ENCODE measurements around the gene TMEM178B.

TMEM178B gene

GRCh38 chr7:141133646-141134045 lies 59.8 kb downstream of the TMEM178B start:
- no peak for TF ChIP-seq CTCF (IDR thresholded peaks at IDR 0.05)
- no peaks in the 10 kb centered on the region for H3K9me3 ChIP-seq
- no peaks in the 10 kb centered on the region for H3K4me1 ChIP-seq (ENCODE audit: control insufficient read depth in 1 of 2, insufficient read depth in 1 of 2, low read depth in 1 of 2, low read length in 1 of 2)
- H3K27me3 ChIP-seq = no peaks in the 10 kb centered on the region
- no peaks in the 10 kb centered on the region for H3K36me3 ChIP-seq
- H3K27ac ChIP-seq = no peak overlapping the region
- no peak overlapping the region for H3K4me3 ChIP-seq (ENCODE audit: low read depth in 1 of 2, low read length in 1 of 2)

- Histone ChIP-seq H3K4me1 (ENCODE audit: control insufficient read depth in 1 of 2, insufficient read depth in 1 of 2, low read depth in 1 of 2, low read length in 1 of 2) (no peaks in the 10 kb centered on the region), H3K9me3 (no peaks in the 10 kb centered on the region), H3K4me3 (ENCODE audit: low read depth in 1 of 2, low read length in 1 of 2) (no peak overlapping the region), H3K36me3 (no peaks in the 10 kb centered on the region), H3K27me3 (no peaks in the 10 kb centered on the region), H3K27ac (no peak overlapping the region)
- TF ChIP-seq CTCF (IDR thresholded peaks at IDR 0.05) = no peak
Observed at GRCh38 chr7:141142058-141142457, 68.2 kb downstream of the TMEM178B start.

GRCh38 chr7:141144921-141145629 lies 71.2 kb downstream of the TMEM178B start:
- Histone ChIP-seq H3K27ac (no peak overlapping the region), H3K4me3 (ENCODE audit: low read depth in 1 of 2, low read length in 1 of 2) (no peak overlapping the region), H3K27me3 (no peaks in the 10 kb centered on the region), H3K9me3 (no peaks in the 10 kb centered on the region), H3K4me1 (ENCODE audit: control insufficient read depth in 1 of 2, insufficient read depth in 1 of 2, low read depth in 1 of 2, low read length in 1 of 2) (no peaks in the 10 kb centered on the region), H3K36me3 (no peaks in the 10 kb centered on the region)
- TF ChIP-seq CTCF (IDR thresholded peaks at IDR 0.05) = no peak

- no peak for TF ChIP-seq CTCF (IDR thresholded peaks at IDR 0.05)
- no peak overlapping the region for H3K27ac ChIP-seq
- no peak overlapping the region for H3K4me3 ChIP-seq (ENCODE audit: low read depth in 1 of 2, low read length in 1 of 2)
- H3K9me3 ChIP-seq = no peaks in the 10 kb centered on the region
- H3K36me3 ChIP-seq = no peaks in the 10 kb centered on the region
- no peaks in the 10 kb centered on the region for H3K4me1 ChIP-seq (ENCODE audit: control insufficient read depth in 1 of 2, insufficient read depth in 1 of 2, low read depth in 1 of 2, low read length in 1 of 2)
- no peaks in the 10 kb centered on the region for H3K27me3 ChIP-seq
Observed at GRCh38 chr7:141145630-141145982, 71.7 kb downstream of the TMEM178B start.

- no peak overlapping the region for H3K27ac ChIP-seq
- no peak for TF ChIP-seq CTCF (IDR thresholded peaks at IDR 0.05)
- H3K4me1 ChIP-seq (ENCODE audit: control insufficient read depth in 1 of 2, insufficient read depth in 1 of 2, low read depth in 1 of 2, low read length in 1 of 2) = no peaks in the 10 kb centered on the region
- no peaks in the 10 kb centered on the region for H3K9me3 ChIP-seq
- no peak overlapping the region for H3K4me3 ChIP-seq (ENCODE audit: low read depth in 1 of 2, low read length in 1 of 2)
- no peaks in the 10 kb centered on the region for H3K36me3 ChIP-seq
- H3K27me3 ChIP-seq = no peaks in the 10 kb centered on the region
Observed at GRCh38 chr7:141147482-141147881, 73.6 kb downstream of the TMEM178B start.

Measured in neutrophil (primary cell).